GM20000 (cell line): ENCODE measurements around the gene IQCH.
"Not testable (repeated sequence)": the region's sequence is repeated elsewhere in the genome, so short reads cannot be mapped to it uniquely, and the experiment has no call there.

Source experiments
- DNase-seq: peaks from one replicate; pipeline ENCODE4 v3.0.0; 2012; ENCODE audit warnings: low spot score
- TF ChIP-seq, protein P1 (sequence below): IDR thresholded peaks from 2 replicates; pipeline ENCODE4 v1.5.1; 2012; ENCODE audit warnings: mild to moderate bottlenecking, control low read depth; ENCODE audit errors: extremely low read depth, missing control alignments

The IQCH gene

DNA sequence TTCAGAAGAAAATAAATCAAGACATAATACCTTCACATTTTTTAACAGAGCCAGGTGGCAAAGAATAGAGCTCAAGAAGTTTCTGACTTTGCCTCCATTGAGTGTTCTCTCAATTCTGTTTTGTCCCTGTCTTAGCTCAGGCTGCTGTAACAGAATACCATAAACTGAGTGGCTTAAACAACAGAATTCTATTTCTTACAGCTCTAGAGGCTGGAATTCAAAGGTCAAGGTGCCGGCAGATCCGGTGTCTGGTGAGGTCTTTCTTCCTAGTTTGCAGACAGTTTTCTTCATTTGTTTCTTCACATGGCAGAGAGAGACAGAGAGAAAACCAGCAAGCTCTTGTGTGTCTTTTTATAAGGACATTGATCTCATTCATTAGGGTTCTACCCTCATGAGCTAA lies 25.6 kb downstream of the IQCH start:
- TF ChIP-seq, protein P1, sequence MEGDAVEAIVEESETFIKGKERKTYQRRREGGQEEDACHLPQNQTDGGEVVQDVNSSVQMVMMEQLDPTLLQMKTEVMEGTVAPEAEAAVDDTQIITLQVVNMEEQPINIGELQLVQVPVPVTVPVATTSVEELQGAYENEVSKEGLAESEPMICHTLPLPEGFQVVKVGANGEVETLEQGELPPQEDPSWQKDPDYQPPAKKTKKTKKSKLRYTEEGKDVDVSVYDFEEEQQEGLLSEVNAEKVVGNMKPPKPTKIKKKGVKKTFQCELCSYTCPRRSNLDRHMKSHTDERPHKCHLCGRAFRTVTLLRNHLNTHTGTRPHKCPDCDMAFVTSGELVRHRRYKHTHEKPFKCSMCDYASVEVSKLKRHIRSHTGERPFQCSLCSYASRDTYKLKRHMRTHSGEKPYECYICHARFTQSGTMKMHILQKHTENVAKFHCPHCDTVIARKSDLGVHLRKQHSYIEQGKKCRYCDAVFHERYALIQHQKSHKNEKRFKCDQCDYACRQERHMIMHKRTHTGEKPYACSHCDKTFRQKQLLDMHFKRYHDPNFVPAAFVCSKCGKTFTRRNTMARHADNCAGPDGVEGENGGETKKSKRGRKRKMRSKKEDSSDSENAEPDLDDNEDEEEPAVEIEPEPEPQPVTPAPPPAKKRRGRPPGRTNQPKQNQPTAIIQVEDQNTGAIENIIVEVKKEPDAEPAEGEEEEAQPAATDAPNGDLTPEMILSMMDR: no peak
- DNase-seq: no peak

- TF ChIP-seq, protein P1: no peak
- DNase-seq: no peak
Observed at GRCh38 chr15:67281714-67282113, 27.1 kb downstream of the IQCH start.

DNA sequence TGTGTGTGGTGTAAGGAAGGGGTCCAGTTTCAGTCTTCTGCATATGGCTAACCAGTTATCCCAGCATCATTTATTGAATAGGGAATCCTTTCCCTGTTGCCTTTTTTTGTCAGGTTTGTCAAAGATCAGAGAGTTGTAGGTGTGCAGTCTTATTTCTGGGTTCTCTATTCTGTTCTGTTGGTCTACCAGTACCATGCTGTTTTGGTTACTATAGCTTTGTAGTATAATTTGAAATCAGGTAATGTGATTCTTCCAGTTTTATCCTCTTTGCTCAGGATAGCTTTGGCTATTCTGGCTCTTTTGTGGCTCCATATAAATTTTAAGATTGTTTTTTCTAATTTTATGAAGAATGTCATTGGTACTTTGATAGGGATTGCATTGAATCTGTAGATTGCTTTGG lies 31.0 kb downstream of the IQCH start:
- not testable (repeated sequence) for DNase-seq

DNA sequence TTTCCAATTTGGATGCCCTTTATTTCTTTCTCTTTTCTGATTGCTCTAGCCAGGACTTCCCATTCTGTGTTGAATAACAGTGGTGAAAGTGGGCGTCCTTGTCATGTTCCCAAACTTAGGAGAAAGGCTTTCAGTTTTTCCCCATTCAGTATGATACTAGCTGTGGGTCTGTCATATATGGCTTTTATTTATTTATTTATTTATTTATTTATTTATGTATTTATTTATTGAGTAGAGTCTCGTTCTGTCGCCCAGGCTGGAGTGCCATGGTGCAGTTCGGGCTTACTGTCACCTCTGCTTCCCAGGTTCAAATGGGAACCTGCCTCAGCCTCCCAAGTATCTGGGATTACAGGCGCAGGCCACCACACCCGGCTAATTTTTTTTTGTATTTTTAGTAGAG lies 31.8 kb downstream of the IQCH start:
- not testable (repeated sequence) for DNase-seq

- TF ChIP-seq, protein P1: no peak
- no peak for DNase-seq
Observed at GRCh38 chr15:67290319-67290718, 35.7 kb downstream of the IQCH start.

- TF ChIP-seq, protein P1: no peak
Observed at GRCh38 chr15:67296188-67296587, 41.6 kb downstream of the IQCH start.

DNA sequence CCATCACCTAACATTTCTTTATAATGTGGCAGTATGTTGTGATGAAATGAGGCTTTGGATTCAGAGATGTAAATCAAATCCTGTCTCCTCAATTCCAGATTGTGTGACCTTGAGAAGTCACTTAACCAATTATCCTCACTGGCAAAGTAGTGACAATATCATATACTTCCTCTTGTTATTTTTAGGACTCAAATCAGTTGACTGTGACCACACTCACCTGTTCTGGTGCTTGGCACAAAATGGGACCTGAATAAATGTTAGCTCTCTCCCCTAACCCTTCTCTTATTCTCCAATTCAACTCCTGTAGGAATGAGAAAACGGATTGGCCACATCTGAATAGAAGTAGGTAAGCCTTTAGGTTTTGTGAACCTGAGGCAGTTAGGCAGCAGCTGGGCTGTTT lies 42.1 kb downstream of the IQCH start:
- DNase-seq: no peak
- TF ChIP-seq, protein P1: no peak

More at GRCh38 chr15:67296188-67296587, 41.6 kb downstream of the IQCH start:
- DNase-seq: no peak

DNA sequence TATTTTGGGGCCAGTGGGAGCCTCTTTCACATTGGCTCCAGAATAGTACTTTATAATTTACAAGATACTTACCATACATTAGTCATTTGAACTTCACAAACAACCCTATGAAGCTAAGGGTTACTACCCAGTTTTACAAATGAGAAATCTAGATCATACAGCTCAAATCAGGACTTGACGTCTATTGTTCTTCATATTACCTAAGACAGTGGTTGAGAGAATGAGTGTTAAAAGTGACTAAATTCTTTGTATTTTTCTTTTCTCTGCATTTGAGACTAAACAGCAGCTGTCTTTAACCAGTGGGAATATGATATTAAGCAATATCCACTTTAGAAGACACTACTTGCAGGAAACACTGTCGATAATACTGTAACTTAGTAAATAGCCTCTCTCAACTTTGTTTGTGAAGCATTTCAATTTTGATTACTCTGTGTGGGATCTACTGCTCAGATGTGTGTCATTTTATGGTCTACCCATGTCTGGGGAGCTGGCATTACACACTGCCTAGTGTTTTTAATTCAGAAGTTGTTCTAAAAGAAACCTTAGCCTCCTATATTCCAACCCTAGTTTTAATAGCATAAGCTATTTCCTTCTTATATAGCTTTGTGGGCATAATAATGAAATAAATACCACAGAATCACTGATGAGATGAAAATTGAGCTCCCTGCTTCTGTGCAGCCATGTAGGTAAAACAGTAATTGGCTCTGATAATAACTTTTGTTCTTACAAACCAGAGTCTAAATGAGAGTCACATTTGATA lies 45.9 kb downstream of the IQCH start:
- TF ChIP-seq, protein P1: no peak
- no peak for DNase-seq
